PC-9 (cell line): Measurements from ENCODE around the gene FOSL2.

ENCODE experiments used
- EZH2 ChIP-seq: fragments of 200-600 bp; sonication (generic); IDR thresholded peaks from 2 replicates; pipeline ENCODE4 v1.8.0; 2017; ENCODE audit warnings: antibody characterized with exemption, low read depth
- TF ChIP-seq, protein P1 (sequence below): fragments of 200-600 bp; sonication (generic); conservative IDR thresholded peaks from 2 replicates; pipeline ENCODE4 v1.6.1; 2017; ENCODE audit warnings: mixed run types, antibody characterized with exemption, mild to moderate bottlenecking, moderate library complexity

DNA sequence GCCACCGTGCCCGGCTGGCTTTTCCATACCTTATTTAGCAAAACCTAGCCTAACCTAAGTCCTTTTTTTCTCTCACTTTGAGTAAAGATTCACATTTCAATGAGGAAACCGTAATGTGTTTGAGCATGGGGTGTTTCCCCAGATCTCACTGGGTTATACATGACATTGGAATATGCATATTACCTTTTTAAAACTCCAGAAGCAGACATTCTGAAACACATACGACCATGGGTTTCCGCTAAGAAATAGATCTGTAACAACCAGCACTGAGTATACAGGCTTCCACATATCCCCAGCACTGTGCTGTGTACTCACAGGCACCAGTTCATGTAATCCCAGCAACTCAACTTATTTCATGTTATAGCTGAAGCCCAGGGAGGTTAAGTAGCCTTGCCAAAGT, 41.0 kb upstream of the FOSL2 start:
- TF ChIP-seq, protein P1, sequence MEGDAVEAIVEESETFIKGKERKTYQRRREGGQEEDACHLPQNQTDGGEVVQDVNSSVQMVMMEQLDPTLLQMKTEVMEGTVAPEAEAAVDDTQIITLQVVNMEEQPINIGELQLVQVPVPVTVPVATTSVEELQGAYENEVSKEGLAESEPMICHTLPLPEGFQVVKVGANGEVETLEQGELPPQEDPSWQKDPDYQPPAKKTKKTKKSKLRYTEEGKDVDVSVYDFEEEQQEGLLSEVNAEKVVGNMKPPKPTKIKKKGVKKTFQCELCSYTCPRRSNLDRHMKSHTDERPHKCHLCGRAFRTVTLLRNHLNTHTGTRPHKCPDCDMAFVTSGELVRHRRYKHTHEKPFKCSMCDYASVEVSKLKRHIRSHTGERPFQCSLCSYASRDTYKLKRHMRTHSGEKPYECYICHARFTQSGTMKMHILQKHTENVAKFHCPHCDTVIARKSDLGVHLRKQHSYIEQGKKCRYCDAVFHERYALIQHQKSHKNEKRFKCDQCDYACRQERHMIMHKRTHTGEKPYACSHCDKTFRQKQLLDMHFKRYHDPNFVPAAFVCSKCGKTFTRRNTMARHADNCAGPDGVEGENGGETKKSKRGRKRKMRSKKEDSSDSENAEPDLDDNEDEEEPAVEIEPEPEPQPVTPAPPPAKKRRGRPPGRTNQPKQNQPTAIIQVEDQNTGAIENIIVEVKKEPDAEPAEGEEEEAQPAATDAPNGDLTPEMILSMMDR, result no peak
- TF ChIP-seq EZH2, result no peak
